B cell (primary cell): ENCODE results near the gene DISP3. TPM values are rescaled to one million over a fixed set of nuclear protein-coding genes. Genes with fewer than 3 reads are reported as not detected.

ENCODE experiments used
- ATAC-seq: fragments of 200-7000 bp; cut with Tn5 transposase; one replicate; pipeline ENCODE4 v1.10.0; 2021; ENCODE audit warnings: low read depth, mild to moderate bottlenecking, moderate number of reproducible peaks, moderate library complexity
- CTCF ChIA-PET: fragments of 350-600 bp; sonication (Branson Sonifier 250); formaldehyde crosslinking; loops from one replicate; lab custom pipeline; 2021; ENCODE audit warnings: antibody characterized with exemption, inconsistent platforms; lab: Charles Lee
- POLR2A ChIA-PET: fragments of 350-600 bp; sonication (Branson Sonifier 250); formaldehyde crosslinking; loops from one replicate; lab custom pipeline; 2021; ENCODE audit warnings: antibody characterized with exemption; lab: Charles Lee
- DNase-seq: peaks from one replicate; pipeline ENCODE4 v3.0.0; 2013
- H2AFZ ChIP-seq: 2 replicates; pipeline ENCODE4 v1.6.1; 2012; ENCODE audit warnings: mild to moderate bottlenecking, low read depth, low read length; ENCODE audit not compliant: insufficient read depth, poor library complexity, severe bottlenecking
- H3K27ac ChIP-seq, 2 donors: 1 replicate in 1 of 2; 2 replicates in 1 of 2; pipeline ENCODE4 v1.5.1; 2012 to 2013; ENCODE audit warnings: low read length in 2 of 2, mild to moderate bottlenecking in 2 of 2, moderate library complexity in 1 of 2
- H3K27me3 ChIP-seq, 4 experiments: fragments of 200-600 bp in 1 of 4; sonication (generic) in 1 of 4; replicated peaks in 1 of 4; 1 replicate in 2 of 4; 2 replicates in 2 of 4; pipeline versions ENCODE4 v1.6.1 to v1.7.0; 2013 to 2016; ENCODE audit warnings: low read length in 3 of 4, mild to moderate bottlenecking in 2 of 4, mixed read lengths in 1 of 4, moderate library complexity in 1 of 4; ENCODE audit not compliant: insufficient read depth in 4 of 4, control insufficient read depth in 3 of 4; ENCODE audit errors: control extremely low read depth in 1 of 4
- H3K36me3 ChIP-seq, 2 experiments: replicated peaks in 1 of 2; 1 replicate in 1 of 2; 2 replicates in 1 of 2; pipeline versions ENCODE4 v1.6.1 to v1.7.1; 2013; ENCODE audit warnings: low read length in 1 of 2; ENCODE audit not compliant: insufficient read depth in 2 of 2, control insufficient read depth in 1 of 2; ENCODE audit errors: control extremely low read depth in 1 of 2, extremely low read depth in 1 of 2
- H3K4me1 ChIP-seq, 2 donors: fragments of 200-600 bp in 1 of 2; sonication (generic) in 1 of 2; 1 replicate in 1 of 2; 2 replicates in 1 of 2; pipeline versions ENCODE4 v1.5.1 to v1.6.1; 2013 to 2017; ENCODE audit warnings: low read length in 2 of 2; ENCODE audit not compliant: control insufficient read depth in 2 of 2, insufficient read depth in 2 of 2
- H3K4me2 ChIP-seq: replicated peaks from 2 replicates; pipeline ENCODE3; 2012; ENCODE audit warnings: mild to moderate bottlenecking, low read depth, low read length; ENCODE audit not compliant: poor library complexity, severe bottlenecking
- H3K4me3 ChIP-seq, 5 experiments: fragments of 200-600 bp in 1 of 5; sonication (generic) in 1 of 5; 1 replicate in 3 of 5; 2 replicates in 2 of 5; pipeline versions ENCODE4 v1.5.1 to v1.7.0; 2011 to 2016; ENCODE audit warnings: low read length in 4 of 5, mild to moderate bottlenecking in 4 of 5, low read depth in 2 of 5, control low read depth in 1 of 5, moderate library complexity in 1 of 5; ENCODE audit not compliant: insufficient read depth in 1 of 5; ENCODE audit errors: control extremely low read depth in 1 of 5, extremely low read depth in 1 of 5
- H3K79me2 ChIP-seq: fragments of 200-600 bp; sonication (generic); one replicate; pipeline ENCODE4 v1.6.0; 2016; ENCODE audit warnings: low read length; ENCODE audit not compliant: control insufficient read depth, insufficient read depth
- H3K9ac ChIP-seq: fragments of 200-600 bp; sonication (generic); 2 replicates; pipeline ENCODE4 v1.6.1; 2017; ENCODE audit warnings: mild to moderate bottlenecking, low read length, moderate library complexity
- H3K9me3 ChIP-seq, 3 donors: one replicate each; pipeline versions ENCODE4 v1.6.1 to v1.7.1; 2013; ENCODE audit warnings: low read length in 2 of 3; ENCODE audit not compliant: control insufficient read depth in 2 of 3, insufficient read depth in 1 of 3; ENCODE audit errors: control extremely low read depth in 1 of 3
- H4K20me1 ChIP-seq: 2 replicates; pipeline ENCODE4 v1.6.0; 2012; ENCODE audit warnings: mild to moderate bottlenecking, low read length; ENCODE audit not compliant: insufficient read depth, control insufficient read depth, poor library complexity, severe bottlenecking
- H3K27ac Mint-ChIP-seq: one replicate; pipeline ENCODE4 v1.8.0; 2021; ENCODE audit warnings: mixed read lengths
- H3K27me3 Mint-ChIP-seq: one replicate; pipeline ENCODE4 v1.8.0; 2021; ENCODE audit warnings: mixed read lengths
- H3K4me1 Mint-ChIP-seq: one replicate; pipeline ENCODE4 v1.8.0; 2021; ENCODE audit warnings: mixed read lengths
- H3K4me3 Mint-ChIP-seq: one replicate; pipeline ENCODE4 v1.8.0; 2021; ENCODE audit warnings: mixed read lengths
- H3K9me3 Mint-ChIP-seq: one replicate; pipeline ENCODE4 v1.8.0; 2022; ENCODE audit warnings: mixed read lengths; ENCODE audit not compliant: insufficient read depth
- EZH2 ChIP-seq: IDR thresholded peaks from 2 replicates; pipeline ENCODE4 v1.6.1; 2012; ENCODE audit warnings: borderline replicate concordance, low read depth, mild to moderate bottlenecking, moderate library complexity, low read length; ENCODE audit not compliant: insufficient read depth, poor library complexity, severe bottlenecking
- WGBS: methylation state at CpG from one replicate; pipeline ENCODE4 v1.1.5; 2013; ENCODE audit warnings: missing lambda C conversion rate; ENCODE audit not compliant: insufficient coverage; 5-methylcytosine and 5-hydroxymethylcytosine counted together
- intact Hi-C: fragments of 100-400 bp; cut with micrococcal nuclease; formaldehyde crosslinking; loops from one replicate; pipeline ENCODE4 v1.10.0; 2022
- polyA plus RNA-seq: library from polyadenylated mRNA; depleted of rRNA; stranded (reverse); fragments of >200 nt; gene quantifications from 2 replicates; pipeline ENCODE4 v1.2.3, GENCODE V29; 2012
- total RNA-seq, 2 donors: library from RNA; stranded (reverse); fragments of 120-200 nt in 1 of 2; gene quantifications; 1 replicate in 1 of 2; 2 replicates in 1 of 2; pipeline versions ENCODE4 v1.2.3 to v1.2.4, GENCODE V29; 2013 to 2022
- TF ChIP-seq, protein P1 (sequence below): fragments of 200-600 bp; IDR thresholded peaks from one replicate; pipeline ENCODE4 v1.8.0; 2022; ENCODE audit warnings: antibody characterized with exemption, mild to moderate bottlenecking

The DISP3 gene
- total and polyA plus RNA-seq, 2 donors (not counting 1 experiment from before 2014, with no cell fraction given), result 0.25 to 1.6 TPM

DNA sequence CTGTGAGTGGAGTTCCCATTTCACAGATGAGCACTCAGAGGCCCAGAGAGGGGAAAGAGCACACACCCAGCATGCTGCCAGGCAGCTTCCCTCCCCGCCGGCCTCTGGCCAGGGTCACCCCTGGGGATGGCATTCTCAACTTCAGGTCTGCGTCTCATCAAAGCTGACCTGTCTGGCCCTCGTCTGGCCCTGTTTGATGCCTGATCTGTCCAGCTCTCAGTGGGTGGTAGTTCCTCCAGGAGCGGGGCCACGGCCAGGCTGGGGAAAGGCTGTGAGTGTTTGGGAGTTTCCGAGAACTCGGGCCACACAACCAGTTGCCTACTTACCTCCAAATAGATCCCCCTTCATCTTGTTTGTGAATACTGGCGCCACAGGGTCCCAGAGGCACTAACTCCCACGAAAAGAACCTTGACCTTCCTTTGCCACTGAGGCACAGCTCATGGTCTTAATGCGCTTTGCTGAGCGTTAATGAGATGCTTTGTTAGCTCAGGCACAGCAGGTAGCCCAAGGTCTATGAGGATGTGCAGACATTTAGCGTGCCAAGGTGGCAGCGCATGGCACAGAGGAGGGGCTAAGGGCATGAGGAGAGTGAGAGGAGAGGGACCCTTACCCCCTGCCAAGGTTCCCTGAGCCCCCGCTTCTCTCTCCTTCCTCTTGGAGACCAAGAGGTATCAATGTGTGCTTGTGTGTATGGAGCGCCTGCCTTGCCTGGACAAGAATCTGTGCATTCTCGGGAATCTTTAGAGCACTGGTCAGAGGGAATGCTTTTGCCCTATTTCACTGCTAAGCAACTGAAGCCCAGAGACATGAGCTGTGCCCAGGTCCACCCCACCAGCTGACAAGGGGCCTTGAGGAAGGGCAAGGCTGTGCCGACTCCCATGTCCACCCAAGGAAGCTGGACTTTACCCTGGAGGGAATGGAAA, 61.2 kb downstream of the DISP3 start:
- Mint-ChIP-seq H3K9me3 (no peaks in the 10 kb centered on the region), H3K27me3 (peaks cover 28% of the 10 kb centered on the region), H3K4me1 (no peaks in the 10 kb centered on the region), H3K27ac (no peak overlapping the region), H3K4me3 (no peak overlapping the region)
- WGBS, result 84% methylated on average over 11 of the region's 18 CpGs
- H3K9ac ChIP-seq, result no peak overlapping the region
- DNase-seq (no peak), ATAC-seq (no peak)
- no peaks in the 10 kb centered on the region for H3K36me3 ChIP-seq
- H3K27me3 ChIP-seq, result peaks cover 0 to 7% (median 0%) of the 10 kb centered on the region in 4 experiments
- H3K9me3 ChIP-seq, result peaks cover 0 to 3% (median 0%) of the 10 kb centered on the region in 3 donors
- H3K4me3 ChIP-seq, result no peak overlapping the region
- intact Hi-C loops, result no loop called here
- POLR2A ChIA-PET, result no interaction called here
- CTCF ChIA-PET, result no interaction called here
- H3K27ac ChIP-seq, result no peak overlapping the region
- TF ChIP-seq EZH2, result no peak
- TF ChIP-seq, protein P1, sequence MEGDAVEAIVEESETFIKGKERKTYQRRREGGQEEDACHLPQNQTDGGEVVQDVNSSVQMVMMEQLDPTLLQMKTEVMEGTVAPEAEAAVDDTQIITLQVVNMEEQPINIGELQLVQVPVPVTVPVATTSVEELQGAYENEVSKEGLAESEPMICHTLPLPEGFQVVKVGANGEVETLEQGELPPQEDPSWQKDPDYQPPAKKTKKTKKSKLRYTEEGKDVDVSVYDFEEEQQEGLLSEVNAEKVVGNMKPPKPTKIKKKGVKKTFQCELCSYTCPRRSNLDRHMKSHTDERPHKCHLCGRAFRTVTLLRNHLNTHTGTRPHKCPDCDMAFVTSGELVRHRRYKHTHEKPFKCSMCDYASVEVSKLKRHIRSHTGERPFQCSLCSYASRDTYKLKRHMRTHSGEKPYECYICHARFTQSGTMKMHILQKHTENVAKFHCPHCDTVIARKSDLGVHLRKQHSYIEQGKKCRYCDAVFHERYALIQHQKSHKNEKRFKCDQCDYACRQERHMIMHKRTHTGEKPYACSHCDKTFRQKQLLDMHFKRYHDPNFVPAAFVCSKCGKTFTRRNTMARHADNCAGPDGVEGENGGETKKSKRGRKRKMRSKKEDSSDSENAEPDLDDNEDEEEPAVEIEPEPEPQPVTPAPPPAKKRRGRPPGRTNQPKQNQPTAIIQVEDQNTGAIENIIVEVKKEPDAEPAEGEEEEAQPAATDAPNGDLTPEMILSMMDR, result no peak
- no peaks in the 10 kb centered on the region for H4K20me1 ChIP-seq
- H3K4me2 ChIP-seq, result no peak overlapping the region
- H3K79me2 ChIP-seq, result no peaks in the 10 kb centered on the region
- H2AFZ ChIP-seq, result no peak overlapping the region
- H3K4me1 ChIP-seq, result no peaks in the 10 kb centered on the region

DNA sequence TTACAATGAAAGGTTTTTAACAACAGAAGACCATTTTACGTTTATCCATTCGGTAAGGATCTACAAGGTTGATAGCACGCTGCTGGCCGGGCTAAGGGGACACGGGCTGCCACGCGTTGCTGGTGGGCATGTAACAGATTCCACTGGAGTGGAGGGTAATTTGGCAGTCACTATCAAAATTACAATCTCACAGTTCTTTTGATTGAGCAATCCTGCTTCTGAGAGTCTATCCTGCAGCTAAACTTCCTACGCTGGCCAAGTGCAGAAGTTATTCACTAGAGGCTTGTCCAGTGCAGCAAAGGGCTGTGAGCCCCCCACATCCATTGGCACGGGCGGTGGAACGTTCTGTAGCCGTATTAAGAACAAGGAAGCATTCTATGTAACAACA, 61.8 kb downstream of the DISP3 start:
- Histone ChIP-seq H3K27ac (no peak overlapping the region), H3K36me3 (no peaks in the 10 kb centered on the region), H3K9ac (no peak overlapping the region), H2AFZ (no peak overlapping the region), H3K79me2 (no peaks in the 10 kb centered on the region), H3K27me3 (peaks cover 0 to 7% (median 0%) of the 10 kb centered on the region in 4 experiments), H4K20me1 (no peaks in the 10 kb centered on the region), H3K4me1 (no peaks in the 10 kb centered on the region), H3K9me3 (peaks cover 0 to 3% (median 0%) of the 10 kb centered on the region in 3 donors), H3K4me3 (no peak overlapping the region), H3K4me2 (no peak overlapping the region)
- TF ChIP-seq EZH2, result no peak
- TF ChIP-seq, protein P1, result no peak
- Mint-ChIP-seq H3K27ac (no peak overlapping the region), H3K27me3 (peaks cover 28% of the 10 kb centered on the region), H3K9me3 (no peaks in the 10 kb centered on the region), H3K4me1 (no peaks in the 10 kb centered on the region), H3K4me3 (no peak overlapping the region)
- DNase-seq, result no peak
- ChIA-PET POLR2A (no interaction called here), CTCF (no interaction called here)
- 100% methylated on average over 1 of the region's 12 CpGs for WGBS
- no peak for ATAC-seq
- intact Hi-C loops, result no loop called here
